Activated naive CD4-positive, alpha-beta T cell treated with Interleukin-2 at 50 U/mL for 16 hours (primary cell): ENCODE results near the gene CERS5.

Experiments
- DNase-seq: peaks from one replicate; pipeline ENCODE4 v3.0.0-alpha.2; 2020

The CERS5 gene, protein sequence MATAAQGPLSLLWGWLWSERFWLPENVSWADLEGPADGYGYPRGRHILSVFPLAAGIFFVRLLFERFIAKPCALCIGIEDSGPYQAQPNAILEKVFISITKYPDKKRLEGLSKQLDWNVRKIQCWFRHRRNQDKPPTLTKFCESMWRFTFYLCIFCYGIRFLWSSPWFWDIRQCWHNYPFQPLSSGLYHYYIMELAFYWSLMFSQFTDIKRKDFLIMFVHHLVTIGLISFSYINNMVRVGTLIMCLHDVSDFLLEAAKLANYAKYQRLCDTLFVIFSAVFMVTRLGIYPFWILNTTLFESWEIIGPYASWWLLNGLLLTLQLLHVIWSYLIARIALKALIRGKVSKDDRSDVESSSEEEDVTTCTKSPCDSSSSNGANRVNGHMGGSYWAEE

DNA sequence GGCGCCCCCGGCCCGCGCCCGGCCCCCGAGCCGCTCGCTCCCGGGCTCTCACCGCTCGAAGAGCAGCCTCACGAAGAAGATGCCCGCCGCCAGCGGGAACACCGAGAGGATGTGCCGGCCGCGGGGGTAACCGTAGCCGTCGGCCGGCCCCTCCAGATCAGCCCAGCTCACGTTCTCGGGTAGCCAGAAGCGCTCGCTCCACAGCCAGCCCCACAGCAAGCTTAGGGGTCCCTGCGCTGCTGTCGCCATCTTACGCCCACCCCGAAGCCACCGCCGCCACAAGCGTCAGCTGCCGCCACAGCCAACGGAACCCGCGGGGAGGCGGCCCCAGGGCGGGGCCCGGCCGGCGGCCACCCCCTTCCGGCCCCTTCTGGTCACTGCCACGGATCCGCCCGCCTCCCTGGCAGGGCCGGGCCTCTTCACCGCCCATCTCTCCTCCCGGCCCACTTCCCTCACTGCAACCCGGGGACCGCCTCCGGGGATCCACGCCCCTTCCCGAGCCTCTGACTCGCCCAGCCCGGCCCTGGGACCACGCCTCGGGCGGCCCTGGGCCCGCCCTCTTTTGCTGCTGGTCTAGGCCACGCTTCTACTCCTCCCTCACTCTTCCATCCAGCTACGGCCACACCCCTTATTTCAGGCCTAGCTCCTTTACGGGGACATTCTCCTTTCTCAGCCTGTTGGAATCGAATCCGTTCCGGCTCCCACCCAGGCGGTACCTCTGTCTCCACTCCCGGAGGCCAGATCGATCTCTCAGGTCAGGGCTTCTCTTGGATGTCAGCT is at the start of gene CERS5:
Gene CERS5 (minus strand): TSS at position 321 of the 780 bp plus-strand sequence. CDS start 72 bp downstream, at position 249.
- peak; percentile 99 for DNase-seq

- DNase-seq: no peak
Observed at GRCh38 chr12:50215033-50215432, 47.9 kb upstream of the CERS5 start.

- no peak for DNase-seq
Observed at GRCh38 chr12:50214018-50214417, 46.8 kb upstream of the CERS5 start.

- no peak for DNase-seq
Observed at GRCh38 chr12:50213439-50213838, 46.3 kb upstream of the CERS5 start.

DNA sequence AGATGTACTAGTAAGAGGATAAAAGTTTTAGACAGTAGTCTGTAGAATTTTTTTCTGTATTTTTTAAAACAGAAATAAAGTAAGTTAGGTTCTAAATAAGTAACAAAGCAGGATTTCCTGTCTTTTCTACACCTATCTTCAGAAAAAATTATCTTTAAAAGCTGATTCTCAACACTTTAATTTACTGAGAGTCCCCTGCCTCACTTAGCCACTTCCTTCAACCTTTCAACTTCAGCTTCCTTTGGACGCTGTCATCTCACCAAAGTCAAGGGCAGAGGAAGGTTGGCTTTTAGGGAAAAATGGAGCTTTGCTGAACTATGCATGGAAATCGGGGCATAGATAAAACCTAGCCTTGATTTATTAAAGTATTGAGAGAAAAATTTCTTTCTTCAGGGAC is 44.9 kb upstream of the CERS5 start:
- DNase-seq: no peak

- DNase-seq: no peak
Observed at GRCh38 chr12:50211392-50212070, 44.4 kb upstream of the CERS5 start.

GRCh38 chr12:50207424-50207823 is 40.3 kb upstream of the CERS5 start:
- no peak for DNase-seq

DNA sequence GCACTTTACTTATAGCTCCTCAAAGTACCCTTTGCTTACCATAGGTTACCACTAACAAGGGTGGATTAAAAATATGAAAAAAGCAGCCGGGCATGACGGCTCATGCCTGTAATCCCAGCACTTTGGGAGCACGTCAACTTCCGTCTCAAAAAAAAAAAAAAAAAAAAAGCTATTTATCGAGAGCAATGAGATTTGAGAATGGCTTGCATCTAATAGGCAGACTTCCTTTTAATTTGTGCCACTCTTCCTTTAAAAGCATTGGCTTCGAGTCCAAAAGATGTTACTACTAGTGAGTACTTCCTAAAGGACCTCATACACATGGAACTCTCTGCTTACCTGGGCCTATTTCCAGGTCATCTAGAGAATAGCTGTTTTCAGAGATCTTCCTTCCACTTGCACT is 38.5 kb upstream of the CERS5 start:
- no peak for DNase-seq

DNA sequence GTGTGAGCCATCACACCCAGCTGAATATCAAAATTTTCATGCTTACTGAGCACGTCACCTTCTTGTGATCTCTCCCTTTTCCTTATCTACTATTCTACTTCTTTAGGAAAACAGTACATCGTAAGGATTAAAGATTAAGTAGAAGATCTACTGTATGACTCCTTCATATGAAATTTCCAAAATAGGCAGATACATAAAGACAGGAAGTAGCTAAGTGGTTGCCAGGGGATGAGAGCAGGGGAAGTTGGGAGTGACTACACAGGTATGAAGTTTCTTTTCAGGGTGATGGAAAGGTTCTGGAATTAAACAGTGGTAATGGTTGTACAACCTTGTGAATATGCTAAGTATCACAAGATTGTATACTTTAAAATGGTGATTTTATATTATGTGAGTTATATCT is 36.5 kb upstream of the CERS5 start:
- DNase-seq: no peak

DNA sequence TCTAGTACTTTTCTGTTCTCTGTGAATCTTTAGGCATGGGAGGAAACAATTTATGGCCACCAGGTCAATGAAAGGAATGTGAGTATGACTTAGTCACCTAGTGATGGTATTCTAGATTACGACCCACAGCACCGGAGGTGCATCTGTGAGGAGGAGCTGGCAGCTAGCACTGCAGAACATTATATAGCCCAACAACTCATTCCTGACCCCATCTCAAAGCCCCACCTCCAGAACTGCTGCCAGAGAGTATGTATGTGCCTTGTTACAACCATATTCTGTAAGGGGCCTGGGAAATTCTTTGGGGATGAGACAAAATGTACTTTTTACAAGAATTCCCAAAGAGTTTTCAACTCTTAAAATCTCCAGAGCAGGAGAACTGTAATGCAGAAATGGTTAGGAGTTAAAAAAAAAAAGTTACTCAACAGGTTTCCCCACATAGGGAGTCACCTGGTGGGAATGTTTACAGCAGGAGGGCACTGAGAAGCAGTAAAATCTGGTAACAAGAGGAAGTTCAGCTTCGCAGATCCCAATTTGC is 34.9 kb upstream of the CERS5 start:
- no peak for DNase-seq

GRCh38 chr12:50200552-50201273 is 33.5 kb upstream of the CERS5 start:
- DNase-seq: no peak

DNA sequence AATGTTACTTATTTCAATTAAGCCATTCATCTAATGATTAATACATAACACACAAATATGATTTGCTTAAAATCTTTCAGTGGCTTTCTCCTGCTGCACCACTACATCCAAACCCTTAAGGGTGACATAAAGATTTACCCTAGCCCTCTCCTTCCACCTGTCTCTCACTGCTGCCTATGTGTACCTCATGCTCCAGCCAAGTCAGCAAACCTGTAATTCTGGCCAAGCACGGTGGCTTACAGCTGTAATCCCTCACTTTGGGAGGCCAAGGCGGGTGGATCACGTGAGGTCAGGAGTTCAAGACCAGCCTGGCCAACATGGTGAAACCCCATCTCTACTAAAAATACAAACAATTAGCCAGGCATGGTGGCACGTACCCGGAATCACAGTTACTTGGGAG is 31.7 kb upstream of the CERS5 start:
- no peak for DNase-seq

DNA sequence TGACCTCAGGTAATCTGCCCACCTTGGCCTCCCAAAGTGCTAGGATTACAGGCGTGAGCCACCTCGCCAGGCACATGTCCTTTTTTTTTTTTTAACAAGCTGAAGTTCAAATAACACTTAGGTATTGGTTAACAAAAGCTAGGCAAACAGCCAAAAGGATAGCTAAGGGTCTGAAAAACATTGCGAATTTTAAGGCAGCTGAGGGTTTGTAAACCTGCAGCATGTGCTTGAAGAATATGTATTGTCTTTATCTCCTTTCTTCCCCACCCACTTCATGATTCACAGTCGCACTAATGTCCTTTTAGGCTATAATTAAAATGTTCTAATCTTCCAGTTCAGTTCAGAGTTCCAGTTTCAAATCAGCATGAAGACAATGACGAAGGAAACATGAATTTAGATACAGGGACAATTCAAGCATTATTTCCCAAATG is 30.1 kb upstream of the CERS5 start:
- no peak for DNase-seq

DNA sequence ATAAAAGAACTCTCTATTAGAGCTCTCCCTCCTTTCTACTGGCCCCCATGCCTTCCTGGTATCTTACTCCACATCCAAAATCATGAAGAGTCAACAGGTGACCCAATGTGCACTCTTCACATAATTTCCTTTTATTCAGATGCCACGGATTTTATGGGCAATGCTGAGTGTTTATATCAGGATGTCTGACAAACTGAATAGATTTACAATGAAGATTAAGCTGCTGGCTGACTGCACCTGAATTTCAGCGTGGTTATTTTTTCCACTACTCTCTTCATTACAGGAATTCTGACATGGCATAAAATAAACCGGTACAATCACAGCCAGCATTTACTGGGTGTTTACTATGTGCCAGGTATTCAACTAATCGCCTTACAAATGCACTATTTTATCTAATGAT is 29.4 kb upstream of the CERS5 start:
- DNase-seq: no peak

- DNase-seq: no peak
Observed at GRCh38 chr12:50195832-50196231, 28.7 kb upstream of the CERS5 start.

GRCh38 chr12:50192908-50193307 is 25.7 kb upstream of the CERS5 start:
- no peak for DNase-seq

DNA sequence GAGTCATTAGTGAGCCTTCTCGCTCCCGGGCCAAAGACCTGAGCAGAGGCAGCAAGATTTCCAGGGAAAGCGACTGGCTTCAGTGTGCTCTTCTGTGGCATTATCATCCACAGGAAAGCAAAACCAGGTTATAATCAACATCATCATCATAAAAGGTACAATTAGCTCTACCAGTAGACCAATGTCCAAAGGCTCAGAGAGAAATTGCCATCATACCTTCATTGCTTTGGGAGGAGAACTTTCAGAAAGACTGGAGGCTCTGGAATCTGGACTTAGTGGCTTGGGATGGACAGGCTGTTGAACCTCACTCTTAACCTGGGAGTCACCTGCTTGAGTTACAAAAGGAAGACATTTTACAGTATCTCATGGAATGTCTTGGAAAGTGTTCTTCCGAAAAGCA is 25.1 kb upstream of the CERS5 start:
- DNase-seq: no peak

GRCh38 chr12:50190859-50191258 is 23.7 kb upstream of the CERS5 start:
- no peak for DNase-seq

DNA sequence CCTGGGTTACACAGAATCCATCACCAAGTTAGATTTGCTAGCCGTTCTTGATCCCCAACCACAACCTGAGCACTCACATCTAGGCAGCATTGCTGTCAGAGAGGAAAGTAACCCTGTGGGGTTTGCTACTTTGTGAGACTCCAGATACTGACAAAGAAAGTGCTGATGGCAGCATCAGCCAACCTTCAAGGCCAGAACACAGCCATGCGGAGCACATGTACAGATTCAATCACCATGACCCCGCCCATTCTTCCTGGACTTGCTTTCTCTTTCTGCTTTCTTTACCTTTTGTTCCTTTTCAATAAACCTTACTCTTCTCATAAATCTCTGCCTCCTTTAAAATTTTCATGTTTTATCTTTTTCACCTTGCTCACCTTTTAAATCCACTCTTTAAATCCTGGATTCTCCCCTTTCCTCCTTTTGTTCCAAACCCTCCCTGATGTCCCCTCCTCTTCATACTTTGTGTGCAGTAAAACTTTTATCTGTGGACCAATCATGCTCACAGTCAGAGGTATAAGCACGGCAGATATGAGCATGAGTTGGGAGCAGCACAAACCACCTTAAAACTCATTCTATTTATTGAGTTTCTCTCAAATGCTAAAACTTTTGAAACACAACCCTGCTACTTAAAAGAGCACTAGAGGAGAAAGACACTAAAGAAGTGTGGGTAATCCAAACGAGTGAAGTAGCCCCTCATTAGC is 21.9 kb upstream of the CERS5 start:
- DNase-seq: peak; percentile 40

GRCh38 chr12:50188241-50188781 is 21.1 kb upstream of the CERS5 start:
- DNase-seq: no peak

DNA sequence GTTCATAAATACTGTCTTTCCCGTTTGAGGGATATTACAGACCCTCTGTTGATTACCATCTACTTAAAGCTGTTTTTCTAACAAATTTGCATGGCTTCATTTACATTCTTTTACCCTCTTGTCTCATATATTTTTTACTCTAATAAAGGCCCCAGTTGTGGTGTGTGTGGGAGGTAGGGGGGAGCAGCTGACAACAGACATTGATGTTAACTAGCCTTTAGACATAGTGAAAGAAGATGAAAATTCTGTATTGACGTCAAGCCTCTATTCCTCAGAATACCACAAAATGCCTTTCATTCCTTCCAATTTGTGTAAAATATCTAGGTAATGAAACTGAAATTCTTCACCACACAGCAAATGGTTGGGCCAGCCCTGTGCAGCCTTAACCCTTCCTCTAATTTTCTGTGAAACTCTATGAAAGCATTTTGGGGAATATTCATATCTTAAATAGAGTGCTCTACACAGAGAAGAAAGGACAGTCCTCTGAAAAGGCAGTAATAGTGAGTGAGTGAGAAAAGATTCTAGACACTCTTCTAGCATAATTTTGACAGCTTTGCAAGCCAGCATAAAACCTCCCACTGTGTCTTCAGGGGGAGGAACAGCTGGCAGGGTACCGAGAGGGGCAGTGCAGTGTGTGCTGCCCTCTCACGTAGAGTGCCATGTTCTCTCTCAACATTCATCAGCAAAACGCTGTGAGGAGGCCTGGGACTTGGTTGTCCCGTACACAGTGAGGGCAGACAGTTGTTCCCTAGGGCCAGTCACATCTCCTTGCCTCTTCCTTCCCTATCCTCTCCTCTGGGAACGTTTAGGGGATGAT is 20.1 kb upstream of the CERS5 start:
- peak; percentile 52 for DNase-seq
